PFSK-1 (cell line): ENCODE results near the gene CWC27.

Source experiments
- POLR2AphosphoS5 ChIP-seq: IDR thresholded peaks from 2 replicates; pipeline ENCODE4 v1.6.1; 2012; ENCODE audit warnings: low read depth, mild to moderate bottlenecking, control low read depth, low read length, moderate library complexity
- TAF1 ChIP-seq: IDR thresholded peaks from 2 replicates; pipeline ENCODE4 v1.6.1; 2012; ENCODE audit warnings: low read length, control low read depth, borderline replicate concordance; ENCODE audit not compliant: insufficient read depth

GRCh38 chr5:64742411-64742810, 26.3 kb upstream of the CWC27 start:
- TF ChIP-seq POLR2AphosphoS5 = no peak
- no peak for TF ChIP-seq TAF1
